ENCODE results near the gene KRTAP11-1. TPM values are rescaled to one million over a fixed set of nuclear protein-coding genes. Genes with fewer than 3 reads are reported as not detected.

KRTAP11-1 gene
- total RNA-seq = not detected

- no peaks in the 10 kb centered on the region for H3K4me1 Mint-ChIP-seq (ENCODE audit: low read depth in 2 of 2)
- H3K27me3 Mint-ChIP-seq = peaks cover 0 to 15% of the 10 kb centered on the region in 2 donors
- H3K27ac Mint-ChIP-seq = no peak within 1 kb of the TSS
- ATAC-seq (peak in 1 of 2 donors; percentile 33), DNase-seq (ENCODE audit: low spot score) (no peak)
- no peak within 1 kb of the TSS for H3K4me3 Mint-ChIP-seq
- H3K36me3 Mint-ChIP-seq = no peaks in the 10 kb centered on the region
- no peaks in the 10 kb centered on the region for H3K9me3 Mint-ChIP-seq
These were observed at the start of gene KRTAP11-1 for GRCh38 chr21:30881480-30881879. KRTAP11-1 (minus strand) TSS chr21:30881580; CDS start chr21:30881524, 56 bp downstream.

DNA sequence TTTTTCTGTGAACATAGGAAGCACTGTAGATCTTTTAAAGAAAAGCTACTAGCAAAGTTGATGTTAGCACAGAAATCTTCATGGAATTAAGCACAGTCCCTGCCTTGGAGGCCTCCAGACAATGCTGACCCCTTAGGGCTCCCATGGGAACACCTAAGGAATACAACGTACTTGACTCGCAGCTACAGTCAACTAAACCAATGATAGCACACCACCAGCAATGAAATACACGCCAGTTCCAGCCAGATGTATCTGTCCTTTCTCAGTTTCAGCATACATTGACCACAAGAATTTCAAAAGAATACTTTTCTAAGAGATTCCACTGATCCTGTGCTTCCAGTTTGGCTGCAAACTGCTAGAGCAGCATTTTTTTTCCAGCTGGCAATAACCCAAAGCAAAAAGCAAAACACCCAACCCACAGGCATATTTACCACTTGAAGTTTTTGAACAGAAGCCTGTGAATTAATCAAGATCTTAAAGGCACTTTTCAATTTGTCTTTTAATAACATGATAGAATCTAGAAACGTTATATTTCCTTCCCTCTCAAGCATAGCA lies 42.8 kb upstream of the KRTAP11-1 start:
- peaks cover 0 to 23% of the 10 kb centered on the region in 2 donors for H3K27me3 Mint-ChIP-seq
- H3K27ac Mint-ChIP-seq = no peak overlapping the region
- peaks cover 7% of the 10 kb centered on the region for H3K9me3 Mint-ChIP-seq
- DNase-seq (ENCODE audit: low spot score) = no peak
- peaks cover 8% of the 10 kb centered on the region for H3K36me3 Mint-ChIP-seq
- no peaks in the 10 kb centered on the region for H3K4me1 Mint-ChIP-seq (ENCODE audit: low read depth in 2 of 2)
- no peak for ATAC-seq
- H3K4me3 Mint-ChIP-seq = no peak overlapping the region

DNA sequence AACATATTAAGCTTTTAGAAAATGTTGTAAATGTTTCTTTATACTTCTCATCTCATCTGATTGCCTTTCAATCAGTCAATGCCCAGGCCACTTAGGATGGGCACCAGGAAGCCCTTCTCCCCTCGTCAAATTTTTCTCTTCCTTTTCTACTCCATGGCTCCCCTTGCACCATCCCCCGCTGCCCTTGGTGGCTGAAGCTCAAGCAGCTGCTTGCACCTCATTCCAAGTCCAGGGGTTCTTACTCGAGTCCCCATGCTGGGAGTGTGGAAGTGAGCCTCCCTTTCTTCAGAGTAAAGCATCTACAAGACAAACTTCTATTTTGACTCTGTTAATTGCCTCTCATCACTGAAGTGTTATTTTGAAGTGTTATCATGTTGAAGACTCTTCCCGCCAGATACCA lies 39.7 kb upstream of the KRTAP11-1 start:
- H3K36me3 Mint-ChIP-seq = peaks cover under 1% of the 10 kb centered on the region
- ATAC-seq (no peak), DNase-seq (ENCODE audit: low spot score) (no peak)
- H3K9me3 Mint-ChIP-seq = peaks cover 3% of the 10 kb centered on the region
- H3K4me1 Mint-ChIP-seq (ENCODE audit: low read depth in 2 of 2) = no peaks in the 10 kb centered on the region
- peaks cover 0 to 8% of the 10 kb centered on the region in 2 donors for H3K27me3 Mint-ChIP-seq
- no peak overlapping the region for H3K4me3 Mint-ChIP-seq
- H3K27ac Mint-ChIP-seq = no peak overlapping the region

DNA sequence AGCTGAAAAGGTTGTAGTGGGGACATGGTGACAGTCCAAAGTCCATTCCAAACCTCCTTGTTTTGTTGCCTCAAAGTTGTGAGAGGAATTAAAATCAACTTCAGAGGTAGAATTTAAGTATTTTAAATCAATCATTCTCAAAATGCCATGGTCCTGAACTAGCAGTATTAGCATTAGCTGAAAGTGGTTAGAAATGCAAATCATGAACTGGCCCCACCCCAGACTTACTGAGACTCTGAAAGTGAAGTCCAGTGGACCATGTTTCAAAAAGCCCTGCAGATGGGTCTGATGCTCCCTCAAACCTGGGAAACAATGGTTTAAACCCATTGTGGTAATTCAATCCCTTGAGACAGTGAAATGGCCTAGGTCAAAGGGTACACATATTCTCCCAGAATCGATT lies 36.2 kb upstream of the KRTAP11-1 start:
- H3K36me3 Mint-ChIP-seq = no peaks in the 10 kb centered on the region
- no peak for ATAC-seq
- H3K27ac Mint-ChIP-seq = no peak overlapping the region
- no peak for DNase-seq (ENCODE audit: low spot score)
- no peak overlapping the region for H3K4me3 Mint-ChIP-seq
- H3K27me3 Mint-ChIP-seq = peaks cover 0 to 3% of the 10 kb centered on the region in 2 donors
- H3K4me1 Mint-ChIP-seq (ENCODE audit: low read depth in 2 of 2) = no peaks in the 10 kb centered on the region
- no peaks in the 10 kb centered on the region for H3K9me3 Mint-ChIP-seq

DNA sequence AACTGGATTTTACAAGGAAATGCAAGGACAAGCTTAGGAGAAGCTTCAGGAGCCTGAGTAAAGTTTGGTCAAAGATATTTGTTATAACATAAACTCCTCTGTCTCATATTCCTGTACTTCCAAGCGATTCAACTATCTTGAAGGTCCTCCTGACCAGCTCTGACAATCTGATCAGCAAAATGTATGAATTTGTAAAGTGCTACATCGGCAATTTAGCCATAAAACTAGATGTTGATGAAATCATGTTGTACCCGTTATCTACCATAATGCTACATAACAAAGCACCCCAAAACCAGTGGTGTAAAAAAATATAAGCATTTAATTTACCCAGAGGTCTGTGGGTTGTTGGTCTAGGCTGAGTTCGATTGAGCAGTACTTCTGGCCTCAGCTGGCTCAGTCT lies 19.5 kb upstream of the KRTAP11-1 start:
- peaks cover 3 to 31% of the 10 kb centered on the region in 2 donors for H3K27me3 Mint-ChIP-seq
- H3K4me1 Mint-ChIP-seq (ENCODE audit: low read depth in 2 of 2) = no peaks in the 10 kb centered on the region
- DNase-seq (ENCODE audit: low spot score) (no peak), ATAC-seq (no peak)
- H3K36me3 Mint-ChIP-seq = no peaks in the 10 kb centered on the region
- no peak overlapping the region for H3K4me3 Mint-ChIP-seq
- no peak overlapping the region for H3K27ac Mint-ChIP-seq
- H3K9me3 Mint-ChIP-seq = no peaks in the 10 kb centered on the region

- H3K4me1 Mint-ChIP-seq (ENCODE audit: low read depth in 2 of 2) = no peaks in the 10 kb centered on the region
- no peaks in the 10 kb centered on the region for H3K9me3 Mint-ChIP-seq
- H3K4me3 Mint-ChIP-seq = no peak overlapping the region
- H3K27ac Mint-ChIP-seq = no peak overlapping the region
- ATAC-seq (no peak), DNase-seq (ENCODE audit: low spot score) (no peak)
- peaks cover 0 to 8% of the 10 kb centered on the region in 2 donors for H3K27me3 Mint-ChIP-seq
- no peaks in the 10 kb centered on the region for H3K36me3 Mint-ChIP-seq
These were observed 1.7 kb upstream of the KRTAP11-1 start for GRCh38 chr21:30882866-30883597.

DNA sequence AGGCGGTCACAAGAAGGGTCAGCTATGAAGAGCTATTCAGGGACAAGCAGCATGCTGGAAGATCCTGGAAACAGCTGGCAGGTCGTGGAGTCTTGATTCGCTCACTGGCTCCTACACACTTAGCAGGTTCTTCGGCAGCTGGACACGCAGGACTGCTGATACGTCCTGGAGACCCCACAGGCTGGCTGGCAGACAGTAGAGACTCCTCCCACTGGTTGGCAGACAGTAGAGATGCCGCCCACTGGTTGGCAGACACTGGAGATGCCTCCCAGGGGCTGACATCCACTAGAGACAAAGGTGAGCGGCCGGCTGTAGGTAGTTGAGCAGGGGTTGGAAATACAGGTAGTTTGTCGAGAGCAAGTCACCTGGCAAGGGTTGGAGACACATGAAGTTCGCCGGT lies 466 bp downstream of the KRTAP11-1 start:
- ATAC-seq (peak in 1 of 2 donors; percentile 33), DNase-seq (ENCODE audit: low spot score) (no peak)
- Mint-ChIP-seq H3K36me3 (no peaks in the 10 kb centered on the region), H3K4me1 (ENCODE audit: low read depth in 2 of 2) (no peaks in the 10 kb centered on the region), H3K27ac (no peak overlapping the region), H3K4me3 (no peak overlapping the region), H3K27me3 (peaks cover 0 to 18% of the 10 kb centered on the region in 2 donors), H3K9me3 (no peaks in the 10 kb centered on the region)

DNA sequence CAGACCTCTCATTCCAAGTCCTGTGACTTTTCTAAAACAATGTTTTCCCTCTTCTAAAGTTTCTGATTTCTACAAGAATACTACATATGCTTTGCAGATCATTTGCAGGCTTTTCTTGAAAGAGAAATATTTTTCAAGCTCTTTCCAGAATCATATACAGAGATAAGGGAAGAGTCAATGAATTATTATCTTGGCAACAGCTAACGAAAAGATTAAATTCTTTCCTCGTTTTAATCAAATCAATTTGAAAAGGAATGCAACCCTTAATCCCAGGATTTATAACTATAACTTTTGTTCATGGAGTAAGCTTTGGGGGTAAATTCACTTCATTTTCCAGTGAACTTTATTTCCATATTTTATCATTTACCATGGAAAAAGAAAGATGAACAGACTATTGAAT lies 6.9 kb downstream of the KRTAP11-1 start:
- Mint-ChIP-seq H3K36me3 (no peaks in the 10 kb centered on the region), H3K27ac (no peak overlapping the region), H3K27me3 (peaks cover 0 to 11% of the 10 kb centered on the region in 2 donors), H3K9me3 (no peaks in the 10 kb centered on the region), H3K4me3 (no peak overlapping the region), H3K4me1 (ENCODE audit: low read depth in 2 of 2) (no peaks in the 10 kb centered on the region)
- ATAC-seq (no peak), DNase-seq (ENCODE audit: low spot score) (no peak)

- Mint-ChIP-seq H3K27ac (no peak overlapping the region), H3K27me3 (peaks cover 0 to 13% of the 10 kb centered on the region in 2 donors), H3K9me3 (no peaks in the 10 kb centered on the region), H3K4me1 (ENCODE audit: low read depth in 2 of 2) (no peaks in the 10 kb centered on the region), H3K36me3 (no peaks in the 10 kb centered on the region), H3K4me3 (no peak overlapping the region)
- no peak for DNase-seq (ENCODE audit: low spot score)
- ATAC-seq = no peak
These were observed 33.5 kb downstream of the KRTAP11-1 start for GRCh38 chr21:30847627-30848500.

- H3K27me3 Mint-ChIP-seq = peaks cover 0 to 15% of the 10 kb centered on the region in 2 donors
- no peak for ATAC-seq
- no peaks in the 10 kb centered on the region for H3K36me3 Mint-ChIP-seq
- no peaks in the 10 kb centered on the region for H3K4me1 Mint-ChIP-seq (ENCODE audit: low read depth in 2 of 2)
- no peak overlapping the region for H3K4me3 Mint-ChIP-seq
- no peak for DNase-seq (ENCODE audit: low spot score)
- peaks cover 3% of the 10 kb centered on the region for H3K9me3 Mint-ChIP-seq
- no peak overlapping the region for H3K27ac Mint-ChIP-seq
These were observed 38.4 kb downstream of the KRTAP11-1 start for GRCh38 chr21:30842990-30843389.

GRCh38 chr21:30839304-30839703 lies 42.1 kb downstream of the KRTAP11-1 start:
- ATAC-seq = no peak
- no peaks in the 10 kb centered on the region for H3K36me3 Mint-ChIP-seq
- H3K4me1 Mint-ChIP-seq (ENCODE audit: low read depth in 2 of 2) = no peaks in the 10 kb centered on the region
- H3K4me3 Mint-ChIP-seq = no peak overlapping the region
- no peak overlapping the region for H3K27ac Mint-ChIP-seq
- peaks cover 3% of the 10 kb centered on the region for H3K9me3 Mint-ChIP-seq
- DNase-seq (ENCODE audit: low spot score) = no peak
- H3K27me3 Mint-ChIP-seq = peaks cover 0 to 7% of the 10 kb centered on the region in 2 donors

DNA sequence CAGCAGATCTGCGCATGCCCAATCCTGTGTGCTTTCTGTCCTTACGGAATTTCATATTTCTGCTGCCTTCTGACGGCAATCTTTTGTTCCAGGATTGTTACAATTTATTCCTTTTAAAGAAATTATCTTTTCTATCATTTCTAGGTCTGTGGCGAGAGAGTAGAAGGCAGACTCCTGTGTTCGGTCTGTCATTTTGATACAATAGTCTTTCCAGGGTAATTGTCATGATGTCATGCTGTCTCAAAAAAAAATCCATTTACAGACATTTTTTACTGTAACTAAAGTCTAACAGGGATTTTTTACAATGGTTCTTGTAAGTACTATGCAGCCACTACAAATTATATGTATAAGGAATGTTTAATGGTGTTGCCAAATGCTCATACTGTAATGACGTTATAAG lies 42.8 kb downstream of the KRTAP11-1 start:
- Mint-ChIP-seq H3K4me3 (no peak overlapping the region), H3K9me3 (peaks cover 3% of the 10 kb centered on the region), H3K36me3 (no peaks in the 10 kb centered on the region), H3K27ac (no peak overlapping the region), H3K4me1 (ENCODE audit: low read depth in 2 of 2) (no peaks in the 10 kb centered on the region), H3K27me3 (peaks cover 0 to 7% of the 10 kb centered on the region in 2 donors)
- DNase-seq (ENCODE audit: low spot score) = no peak
- ATAC-seq = no peak

GRCh38 chr21:30831194-30831765 lies 50.1 kb downstream of the KRTAP11-1 start:
- H3K36me3 Mint-ChIP-seq = no peaks in the 10 kb centered on the region
- H3K4me1 Mint-ChIP-seq (ENCODE audit: low read depth in 2 of 2) = no peaks in the 10 kb centered on the region
- no peak overlapping the region for H3K27ac Mint-ChIP-seq
- no peak for ATAC-seq
- no peak overlapping the region for H3K4me3 Mint-ChIP-seq
- DNase-seq (ENCODE audit: low spot score) = no peak
- H3K27me3 Mint-ChIP-seq = no peaks in the 10 kb centered on the region
- H3K9me3 Mint-ChIP-seq = no peaks in the 10 kb centered on the region

Data from natural killer cell treated with Interleukin-12 subunit alpha and Interleukin-12 subunit beta and Interleukin-15 and Interleukin-18, amount 100 ng/mL, for 72 hours (primary cell).